Sigmoid colon (tissue), 4 donors: Measurements from ENCODE around the gene USP40.

Experiments used
- POLR2A ChIP-seq, 2 donors: fragments of 450-650 bp; IDR thresholded peaks; one replicate each; pipeline ENCODE4 v1.6.1; 2016; ENCODE audit warnings: antibody characterized with exemption in 2 of 2, mild to moderate bottlenecking in 2 of 2, moderate library complexity in 2 of 2
- POLR2AphosphoS5 ChIP-seq, 4 donors: sonication (generic); formaldehyde crosslinking; IDR thresholded peaks; one replicate each; pipeline ENCODE4 v1.6.1; 2017; ENCODE audit warnings: antibody characterized with exemption in 4 of 4

GRCh38 chr2:233473386-233473791 is 93.2 kb downstream of the USP40 start:
- TF ChIP-seq POLR2AphosphoS5 (IDR thresholded peaks at IDR 0.05) (no peak), POLR2A (IDR thresholded peaks at IDR 0.05) (no peak)
